ENCODE data around the gene ASB13.

GRCh38 chr10:5697342-5697741 is 30.9 kb upstream of the ASB13 start:
- no peak for TF ChIP-seq CTCF (IDR thresholded peaks at IDR 0.05)
- TF ChIP-seq POLR2A (IDR thresholded peaks at IDR 0.05), result no peak
- no peak for TF ChIP-seq POLR2AphosphoS5 (IDR thresholded peaks at IDR 0.05)
